Measurements from ENCODE around the gene REC114.
"Not testable (repeated sequence)": the region's sequence is repeated elsewhere in the genome, so short reads cannot be mapped to it uniquely, and the experiment has no call there.

Gene REC114

GRCh38 chr15:73476704-73477216, 33.8 kb downstream of the REC114 start:
- TF ChIP-seq, protein P1, sequence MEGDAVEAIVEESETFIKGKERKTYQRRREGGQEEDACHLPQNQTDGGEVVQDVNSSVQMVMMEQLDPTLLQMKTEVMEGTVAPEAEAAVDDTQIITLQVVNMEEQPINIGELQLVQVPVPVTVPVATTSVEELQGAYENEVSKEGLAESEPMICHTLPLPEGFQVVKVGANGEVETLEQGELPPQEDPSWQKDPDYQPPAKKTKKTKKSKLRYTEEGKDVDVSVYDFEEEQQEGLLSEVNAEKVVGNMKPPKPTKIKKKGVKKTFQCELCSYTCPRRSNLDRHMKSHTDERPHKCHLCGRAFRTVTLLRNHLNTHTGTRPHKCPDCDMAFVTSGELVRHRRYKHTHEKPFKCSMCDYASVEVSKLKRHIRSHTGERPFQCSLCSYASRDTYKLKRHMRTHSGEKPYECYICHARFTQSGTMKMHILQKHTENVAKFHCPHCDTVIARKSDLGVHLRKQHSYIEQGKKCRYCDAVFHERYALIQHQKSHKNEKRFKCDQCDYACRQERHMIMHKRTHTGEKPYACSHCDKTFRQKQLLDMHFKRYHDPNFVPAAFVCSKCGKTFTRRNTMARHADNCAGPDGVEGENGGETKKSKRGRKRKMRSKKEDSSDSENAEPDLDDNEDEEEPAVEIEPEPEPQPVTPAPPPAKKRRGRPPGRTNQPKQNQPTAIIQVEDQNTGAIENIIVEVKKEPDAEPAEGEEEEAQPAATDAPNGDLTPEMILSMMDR (IDR thresholded peaks at IDR 0.05; ENCODE audit: low read depth, low read length) = no peak
- no peak overlapping the region for H3K4me3 ChIP-seq (ENCODE audit: low read depth, low read length)
- no peak for DNase-seq (ENCODE audit: low read depth, low spot score)
- in situ Hi-C loops (cut with HindIII; ENCODE audit: low sequenced_read_pairs) = no loop called here

DNA sequence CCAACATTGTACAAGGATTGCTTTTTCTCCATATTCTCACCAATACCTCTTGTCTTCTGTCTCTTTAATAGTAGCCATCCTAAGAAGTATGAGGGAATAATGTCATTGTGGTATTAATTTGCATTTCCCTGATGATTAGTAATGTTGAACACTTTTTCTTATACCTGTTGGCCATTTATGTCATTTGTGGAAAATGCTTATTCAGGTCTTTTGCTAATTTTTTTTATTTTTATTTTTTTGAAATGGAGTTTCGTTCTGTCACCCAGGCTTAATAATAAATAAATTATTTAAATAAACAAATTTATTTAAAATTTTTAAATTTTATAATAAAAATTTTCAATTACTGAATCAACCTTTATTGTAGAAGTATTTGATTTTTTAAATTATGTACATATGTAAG, 37.1 kb downstream of the REC114 start:
- no peak overlapping the region for H3K4me3 ChIP-seq (ENCODE audit: low read depth, low read length)
- in situ Hi-C loops (cut with HindIII; ENCODE audit: low sequenced_read_pairs) = no loop called here
- TF ChIP-seq, protein P1 (IDR thresholded peaks at IDR 0.05; ENCODE audit: low read depth, low read length) = no peak
- no peak for DNase-seq (ENCODE audit: low read depth, low spot score)

- TF ChIP-seq, protein P1 (IDR thresholded peaks at IDR 0.05; ENCODE audit: low read depth, low read length) = no peak
- no peak for DNase-seq (ENCODE audit: low read depth, low spot score)
- no peak overlapping the region for H3K4me3 ChIP-seq (ENCODE audit: low read depth, low read length)
- in situ Hi-C loops (cut with HindIII; ENCODE audit: low sequenced_read_pairs) = no loop called here
These were observed 39.2 kb downstream of the REC114 start for GRCh38 chr15:73482166-73482565.

DNA sequence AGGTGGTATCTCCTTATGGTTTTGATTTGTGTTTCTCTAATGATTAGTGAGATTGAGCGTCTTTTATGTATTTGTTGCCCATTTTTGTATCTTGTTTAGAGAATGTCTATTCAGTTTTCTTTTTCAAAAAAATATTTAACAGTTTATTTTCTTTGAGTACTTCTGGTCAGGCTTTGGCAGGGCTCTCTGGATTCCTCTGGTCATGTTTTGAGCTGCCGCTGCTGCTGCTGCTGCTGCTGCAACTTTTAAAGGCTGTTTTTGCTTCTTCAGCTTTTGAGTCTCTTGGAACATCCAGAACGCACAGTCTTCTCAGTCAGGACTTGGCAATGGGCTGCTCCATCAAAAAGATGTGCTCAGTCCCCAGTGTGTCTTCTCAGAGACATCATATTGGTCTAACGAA, 40.1 kb downstream of the REC114 start:
- in situ Hi-C loops (cut with HindIII; ENCODE audit: low sequenced_read_pairs) = no loop called here
- TF ChIP-seq, protein P1 (IDR thresholded peaks at IDR 0.05; ENCODE audit: low read depth, low read length) = no peak
- DNase-seq (ENCODE audit: low read depth, low spot score) = no peak
- no peak overlapping the region for H3K4me3 ChIP-seq (ENCODE audit: low read depth, low read length)

DNA sequence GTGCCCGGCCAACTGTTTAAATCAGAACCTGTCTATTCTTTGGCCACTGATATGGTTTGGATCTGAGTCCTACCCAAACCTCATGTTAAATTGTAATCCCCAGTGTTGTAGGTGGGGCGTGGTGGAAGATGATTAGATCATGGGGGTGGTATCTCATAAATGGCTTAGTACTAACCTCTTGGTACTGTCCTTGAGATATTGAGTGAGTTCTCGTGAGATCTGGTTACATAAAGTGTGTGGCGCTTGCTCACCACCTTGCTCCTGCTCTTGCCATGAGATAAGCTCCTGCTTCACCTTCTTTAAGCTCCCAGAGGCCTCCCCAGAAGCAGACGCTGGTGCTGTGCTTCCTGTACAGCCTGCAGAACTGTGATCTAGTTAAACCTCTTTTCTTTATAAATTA, 42.4 kb downstream of the REC114 start:
- in situ Hi-C loops (cut with HindIII; ENCODE audit: low sequenced_read_pairs) = no loop called here
- TF ChIP-seq, protein P1 (IDR thresholded peaks at IDR 0.05; ENCODE audit: low read depth, low read length) = no peak
- DNase-seq (ENCODE audit: low read depth, low spot score) = no peak
- no peak overlapping the region for H3K4me3 ChIP-seq (ENCODE audit: low read depth, low read length)

DNA sequence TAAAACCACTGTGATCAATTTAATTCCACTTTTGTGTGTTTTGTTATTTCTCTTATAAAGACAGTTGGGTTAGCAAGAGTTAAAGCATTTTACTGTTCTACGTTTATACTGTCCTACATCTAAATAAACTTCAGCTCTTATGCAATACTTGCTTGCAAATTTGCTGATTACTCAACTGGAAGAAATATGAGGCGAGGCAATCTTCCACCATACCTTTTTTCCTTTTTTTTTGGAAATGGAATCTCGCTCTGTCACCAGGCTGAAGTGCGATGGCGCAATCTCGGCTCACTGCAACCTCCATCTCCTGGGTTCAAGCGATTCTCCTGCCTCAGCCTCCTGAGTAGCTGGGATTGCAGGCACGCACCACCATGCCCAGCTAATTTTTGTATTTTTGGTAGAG, 42.9 kb downstream of the REC114 start:
- in situ Hi-C loops (cut with HindIII; ENCODE audit: low sequenced_read_pairs); H3K4me3 ChIP-seq (ENCODE audit: low read depth, low read length); DNase-seq (ENCODE audit: low read depth, low spot score): not testable (repeated sequence)

DNA sequence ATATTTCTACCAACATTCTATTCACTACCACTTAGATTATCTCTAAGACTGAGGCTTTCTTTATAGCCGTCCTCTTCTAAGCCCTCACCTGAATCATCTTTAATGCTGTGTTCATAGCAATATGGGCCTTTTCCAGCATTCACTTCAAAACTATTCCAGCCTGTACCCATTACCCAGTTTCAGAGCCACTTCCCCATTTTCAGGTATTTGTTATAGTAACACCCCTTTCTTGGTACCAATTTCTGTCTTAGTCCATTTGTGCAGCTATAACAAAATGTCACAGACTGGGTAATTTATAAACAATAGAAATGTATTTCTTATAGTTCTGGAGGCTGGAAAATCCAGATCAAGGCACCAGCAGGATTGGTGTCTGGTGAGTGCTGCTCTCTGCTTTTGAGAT, 45.7 kb downstream of the REC114 start:
- in situ Hi-C loops (cut with HindIII; ENCODE audit: low sequenced_read_pairs) = no loop called here
- TF ChIP-seq, protein P1 (IDR thresholded peaks at IDR 0.05; ENCODE audit: low read depth, low read length) = no peak
- DNase-seq (ENCODE audit: low read depth, low spot score) = no peak
- H3K4me3 ChIP-seq (ENCODE audit: low read depth, low read length) = no peak overlapping the region
